Upper lobe of right lung (tissue), 1 donor: Measurements from ENCODE around the gene CRISP3. TPM values are rescaled to one million over a fixed set of nuclear protein-coding genes. Genes with fewer than 3 reads are reported as not detected.

ENCODE experiments used
- ATAC-seq: fragments of 200-7000 bp; cut with Tn5 transposase; one replicate; pipeline ENCODE4 v1.9.1; 2020; ENCODE audit warnings: mild to moderate bottlenecking, moderate library complexity
- DNase-seq: peaks from one replicate; pipeline ENCODE4 v3.0.0-alpha.2; 2020
- H3K27ac ChIP-seq: fragments of 200-600 bp; one replicate; pipeline ENCODE4 v1.8.0; 2022
- H3K27me3 ChIP-seq: fragments of 200-600 bp; one replicate; pipeline ENCODE4 v1.8.0; 2022; ENCODE audit warnings: mild to moderate bottlenecking
- H3K36me3 ChIP-seq: fragments of 200-600 bp; one replicate; pipeline ENCODE4 v1.8.0; 2022
- H3K4me1 ChIP-seq: fragments of 200-600 bp; one replicate; pipeline ENCODE4 v1.8.0; 2022
- H3K4me3 ChIP-seq: fragments of 200-600 bp; one replicate; pipeline ENCODE4 v1.8.0; 2022; ENCODE audit warnings: mild to moderate bottlenecking
- H3K9me3 ChIP-seq: fragments of 200-600 bp; one replicate; pipeline ENCODE4 v1.8.0; 2022
- intact Hi-C: fragments of 100-400 bp; cut with DNase I; formaldehyde crosslinking; loops from one replicate; pipeline ENCODE4 v1.11.0; 2022
- total RNA-seq: library from RNA; stranded (reverse); fragmentation: NEBNext Ultra II Directional; extraction: Animal tissue kit (Norgen Biotek cat#: 25700); gene quantifications from one replicate; pipeline ENCODE4 v1.2.1, GENCODE V29; 2021
- TF ChIP-seq, protein P1 (sequence below): fragments of 200-600 bp; IDR thresholded peaks from one replicate; pipeline ENCODE4 v1.8.0; 2022; ENCODE audit warnings: antibody characterized with exemption
- donor health status: DM: no; HTN: yes; CAD: no; lungs with severe emphysema.

Gene CRISP3
- total RNA-seq, 1 donor from 2014 or later = not detected

- ATAC-seq = no peak
- no peaks in the 10 kb centered on the region for H3K27me3 ChIP-seq
- intact Hi-C loops = no loop called here
- no peak overlapping the region for H3K27ac ChIP-seq
- H3K36me3 ChIP-seq = no peaks in the 10 kb centered on the region
- TF ChIP-seq, protein P1, sequence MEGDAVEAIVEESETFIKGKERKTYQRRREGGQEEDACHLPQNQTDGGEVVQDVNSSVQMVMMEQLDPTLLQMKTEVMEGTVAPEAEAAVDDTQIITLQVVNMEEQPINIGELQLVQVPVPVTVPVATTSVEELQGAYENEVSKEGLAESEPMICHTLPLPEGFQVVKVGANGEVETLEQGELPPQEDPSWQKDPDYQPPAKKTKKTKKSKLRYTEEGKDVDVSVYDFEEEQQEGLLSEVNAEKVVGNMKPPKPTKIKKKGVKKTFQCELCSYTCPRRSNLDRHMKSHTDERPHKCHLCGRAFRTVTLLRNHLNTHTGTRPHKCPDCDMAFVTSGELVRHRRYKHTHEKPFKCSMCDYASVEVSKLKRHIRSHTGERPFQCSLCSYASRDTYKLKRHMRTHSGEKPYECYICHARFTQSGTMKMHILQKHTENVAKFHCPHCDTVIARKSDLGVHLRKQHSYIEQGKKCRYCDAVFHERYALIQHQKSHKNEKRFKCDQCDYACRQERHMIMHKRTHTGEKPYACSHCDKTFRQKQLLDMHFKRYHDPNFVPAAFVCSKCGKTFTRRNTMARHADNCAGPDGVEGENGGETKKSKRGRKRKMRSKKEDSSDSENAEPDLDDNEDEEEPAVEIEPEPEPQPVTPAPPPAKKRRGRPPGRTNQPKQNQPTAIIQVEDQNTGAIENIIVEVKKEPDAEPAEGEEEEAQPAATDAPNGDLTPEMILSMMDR = no peak
- no peaks in the 10 kb centered on the region for H3K9me3 ChIP-seq
- no peak for DNase-seq
- no peaks in the 10 kb centered on the region for H3K4me1 ChIP-seq
- no peak overlapping the region for H3K4me3 ChIP-seq
Observed at GRCh38 chr6:49782293-49782692, 38.1 kb upstream of the CRISP3 start.

DNA sequence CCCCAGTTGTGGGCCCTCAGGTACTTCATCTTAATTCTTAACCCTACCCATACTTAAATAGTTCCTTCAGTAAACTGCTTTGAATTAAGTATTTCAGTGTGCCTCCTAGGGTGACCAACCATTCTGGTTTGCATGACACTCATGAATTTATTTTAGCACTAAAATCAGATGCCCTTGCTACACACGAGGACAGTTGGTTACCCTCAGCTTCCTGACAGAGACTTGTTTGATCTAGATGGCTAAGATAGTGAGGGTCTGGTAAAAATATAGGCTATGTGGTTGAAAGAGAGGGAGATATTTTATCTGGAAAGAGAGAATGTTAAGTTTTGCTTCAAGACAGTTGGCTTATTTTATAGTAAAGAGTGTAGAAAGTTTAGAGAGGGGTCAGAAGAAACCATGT, 32.3 kb upstream of the CRISP3 start:
- H3K27ac ChIP-seq = no peak overlapping the region
- no peak overlapping the region for H3K4me3 ChIP-seq
- no peaks in the 10 kb centered on the region for H3K9me3 ChIP-seq
- intact Hi-C loops = no loop called here
- ATAC-seq = no peak
- no peaks in the 10 kb centered on the region for H3K27me3 ChIP-seq
- TF ChIP-seq, protein P1 = no peak
- no peaks in the 10 kb centered on the region for H3K36me3 ChIP-seq
- no peak for DNase-seq
- H3K4me1 ChIP-seq = no peaks in the 10 kb centered on the region

DNA sequence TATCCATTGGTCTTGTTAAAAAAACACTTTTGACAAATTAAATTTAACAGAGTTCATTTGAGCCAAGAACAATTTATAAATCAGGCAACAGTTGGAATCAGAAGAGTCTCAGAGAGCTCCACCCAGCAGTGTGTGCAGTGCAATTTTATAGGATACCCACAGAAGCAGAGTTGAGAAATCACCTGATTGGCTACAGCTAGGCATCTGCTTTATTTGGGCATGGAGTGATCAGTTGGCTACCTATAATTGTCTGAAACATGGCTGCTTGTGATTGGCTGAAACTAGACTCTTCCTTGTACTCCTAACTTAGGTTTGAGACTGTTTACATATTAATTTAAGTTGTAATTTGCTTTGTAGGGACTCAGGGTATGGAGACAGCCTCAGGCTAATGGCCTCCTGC, 30.9 kb upstream of the CRISP3 start:
- H3K27me3 ChIP-seq = no peaks in the 10 kb centered on the region
- H3K36me3 ChIP-seq = no peaks in the 10 kb centered on the region
- intact Hi-C loops = no loop called here
- DNase-seq = no peak
- no peaks in the 10 kb centered on the region for H3K4me1 ChIP-seq
- H3K4me3 ChIP-seq = no peak overlapping the region
- H3K9me3 ChIP-seq = no peaks in the 10 kb centered on the region
- TF ChIP-seq, protein P1 = no peak
- H3K27ac ChIP-seq = no peak overlapping the region
- ATAC-seq = no peak

- no peak for DNase-seq
- no peaks in the 10 kb centered on the region for H3K4me1 ChIP-seq
- H3K27me3 ChIP-seq = no peaks in the 10 kb centered on the region
- H3K9me3 ChIP-seq = no peaks in the 10 kb centered on the region
- no peak overlapping the region for H3K4me3 ChIP-seq
- intact Hi-C loops = no loop called here
- no peak overlapping the region for H3K27ac ChIP-seq
- TF ChIP-seq, protein P1 = no peak
- no peaks in the 10 kb centered on the region for H3K36me3 ChIP-seq
- ATAC-seq = no peak
Observed at GRCh38 chr6:49772285-49772684, 28.1 kb upstream of the CRISP3 start.

DNA sequence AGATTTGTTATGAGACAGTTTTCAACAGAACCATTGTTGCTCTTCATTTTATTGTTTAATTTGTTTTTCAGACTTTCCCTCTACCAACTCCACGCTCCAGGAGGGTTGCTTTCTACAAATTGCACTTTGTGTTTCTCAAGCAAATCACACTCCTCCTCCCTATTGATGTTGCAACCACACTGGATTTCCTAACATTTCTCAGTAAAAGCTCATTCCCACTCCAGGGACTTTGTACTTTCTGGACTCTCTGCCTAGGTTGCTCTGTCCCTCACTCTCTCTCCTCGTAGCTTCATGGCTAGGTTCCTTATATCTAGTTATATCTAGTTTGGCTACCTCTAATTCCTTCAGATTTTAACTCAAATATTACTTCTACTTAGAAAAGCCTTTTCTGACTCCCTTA, 22.6 kb upstream of the CRISP3 start:
- Histone ChIP-seq H3K9me3 (no peaks in the 10 kb centered on the region), H3K4me1 (no peaks in the 10 kb centered on the region), H3K27ac (no peak overlapping the region), H3K36me3 (no peaks in the 10 kb centered on the region), H3K27me3 (no peaks in the 10 kb centered on the region), H3K4me3 (no peak overlapping the region)
- DNase-seq = no peak
- ATAC-seq = no peak
- TF ChIP-seq, protein P1 = no peak
- intact Hi-C loops = no loop called here

DNA sequence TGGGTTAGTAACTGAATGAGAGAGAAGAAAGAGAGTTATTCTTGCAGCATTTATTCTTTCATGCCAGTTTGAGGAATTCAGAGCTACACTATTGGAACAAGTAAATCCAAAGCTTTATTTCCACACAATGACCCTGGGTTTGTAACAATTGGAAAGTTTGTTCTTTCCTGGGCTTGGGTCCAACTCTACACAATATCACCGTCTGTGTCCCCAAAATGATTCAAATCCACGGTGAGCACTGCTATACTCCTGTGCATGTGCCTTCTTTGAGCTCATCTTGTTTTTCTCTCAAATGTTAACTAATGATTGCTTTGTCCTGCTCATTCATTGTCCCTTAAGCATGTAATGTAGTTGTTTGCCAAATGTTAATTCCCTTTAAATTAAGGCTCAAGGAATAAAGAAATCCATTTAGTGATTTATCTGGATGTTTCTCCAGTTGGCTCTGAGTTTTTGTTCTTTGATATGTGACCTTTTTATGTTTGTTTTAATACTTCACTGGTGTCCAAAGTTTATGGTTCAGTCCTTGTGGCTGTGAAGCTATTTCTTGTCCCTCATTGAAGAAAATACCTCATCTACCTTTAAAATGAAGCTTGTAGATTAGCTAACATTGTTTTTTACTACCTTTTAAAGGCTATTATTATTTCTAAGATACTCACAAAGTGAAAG, 20.5 kb upstream of the CRISP3 start:
- no peaks in the 10 kb centered on the region for H3K36me3 ChIP-seq
- no peaks in the 10 kb centered on the region for H3K4me1 ChIP-seq
- ATAC-seq (no peak), DNase-seq (no peak)
- no peaks in the 10 kb centered on the region for H3K9me3 ChIP-seq
- H3K27ac ChIP-seq = no peak overlapping the region
- intact Hi-C loops = no loop called here
- no peak overlapping the region for H3K4me3 ChIP-seq
- H3K27me3 ChIP-seq = no peaks in the 10 kb centered on the region
- TF ChIP-seq, protein P1 = no peak
